K562 (cell line): Measurements from ENCODE around the gene KLHL14. TPM values are rescaled to one million over a fixed set of nuclear protein-coding genes. Genes with fewer than 3 reads are reported as not detected.
A peak's percentile ranks its signal among the peaks of the same experiment; 100 is the strongest.

Experiments
- ATAC-seq: fragments of 200-7000 bp; cut with Tn5 transposase; 3 replicates; pipeline ENCODE4 v1.9.1; 2020; ENCODE audit warnings: moderate library complexity
- BruUV-seq: library from RNA; stranded (reverse); fragments of 400-500 nt; replicated peaks from 2 replicates; lab custom pipeline; 2021; lab: Mats Ljungman, UMichigan
- CTCF ChIA-PET: fragments of 300-600 bp; formaldehyde crosslinking; extraction: SDS; loops from one replicate; lab custom pipeline; 2021; ENCODE audit warnings: low intra/inter-chr PET ratio; lab: Yijun Ruan, JAX
- POLR2A ChIA-PET: fragments of 300-600, 350-650 bp; sonication (Branson Sonifier 250); formaldehyde crosslinking; extraction: SDS; loops from one replicate; lab custom pipeline; 2021; ENCODE audit warnings: antibody characterized with exemption, inconsistent platforms; lab: Yijun Ruan, JAX
- DNase-seq, 4 experiments: peaks; one replicate each; pipeline versions ENCODE4 v3.0.0 to v3.0.0-alpha.2; 2011 to 2018; ENCODE audit warnings: low spot score in 3 of 4, mixed read lengths in 3 of 4; ENCODE audit errors: extremely low read depth in 1 of 4
- FAIRE-seq: peaks from 2 replicates; lab custom pipeline; 2011; peaks lifted over from hg19 to GRCh38; lab: Jason Lieb, UNC
- H2AFZ ChIP-seq: 2 replicates; pipeline ENCODE4 v1.6.0; 2011; ENCODE audit warnings: low read depth, low read length, control low read depth, inconsistent platforms
- H3K27ac ChIP-seq: fragments of 200-600 bp; 3 replicates; pipeline ENCODE4 v1.8.0; 2011; ENCODE audit warnings: low read depth, mild to moderate bottlenecking, control low read depth, inconsistent platforms, low read length, moderate library complexity, mixed read lengths; ENCODE audit errors: extremely low read depth
- H3K27me3 ChIP-seq, 2 experiments: fragments of 300-600 bp in 1 of 2; 2 replicates in 1 of 2; 3 replicates in 1 of 2; pipeline versions ENCODE4 v1.6.0 to v1.8.0; 2011; ENCODE audit warnings: inconsistent platforms in 2 of 2, low read length in 2 of 2, mild to moderate bottlenecking in 1 of 2, mixed read lengths in 1 of 2, moderate library complexity in 1 of 2; ENCODE audit not compliant: control insufficient read depth in 2 of 2, insufficient read depth in 2 of 2
- H3K36me3 ChIP-seq: fragments of 300-600 bp; 3 replicates; pipeline ENCODE4 v1.8.0; 2011; ENCODE audit warnings: mild to moderate bottlenecking, low read length, inconsistent platforms; ENCODE audit not compliant: control insufficient read depth, insufficient read depth
- H3K4me1 ChIP-seq, 2 experiments: fragments of 200-600 bp in 1 of 2; replicated peaks in 1 of 2; 2 replicates in 1 of 2; 3 replicates in 1 of 2; pipeline versions ENCODE4 v1.5.1 to v1.8.0; 2011; ENCODE audit warnings: inconsistent platforms in 2 of 2, low read length in 2 of 2, mild to moderate bottlenecking in 1 of 2, mixed read lengths in 1 of 2, moderate library complexity in 1 of 2; ENCODE audit not compliant: control insufficient read depth in 2 of 2, insufficient read depth in 2 of 2
- H3K4me2 ChIP-seq: 2 replicates; pipeline ENCODE4 v1.6.1; 2011; ENCODE audit warnings: low read length, control low read depth, inconsistent platforms, mixed read lengths; ENCODE audit not compliant: insufficient read depth
- H3K4me3 ChIP-seq: fragments of 200-600 bp; sonication (generic), shearing (Covaris generic); 2 replicates; pipeline ENCODE4 v1.5.1; 2016; ENCODE audit warnings: control low read depth, inconsistent platforms
- H3K79me2 ChIP-seq: fragments of 200-600 bp; 3 replicates; pipeline ENCODE4 v1.8.0; 2011; ENCODE audit warnings: low read length, inconsistent platforms; ENCODE audit not compliant: control insufficient read depth, insufficient read depth
- H3K9ac ChIP-seq, 2 experiments: 2 replicates each; pipeline versions ENCODE4 v1.6.0 to v1.6.1; 2011; ENCODE audit warnings: low read depth in 2 of 2, low read length in 2 of 2, control low read depth in 1 of 2, inconsistent platforms in 1 of 2, mild to moderate bottlenecking in 1 of 2, mixed read lengths in 1 of 2; ENCODE audit not compliant: insufficient read depth in 1 of 2
- H3K9me1 ChIP-seq: one replicate; pipeline ENCODE4 v1.6.0; 2011; ENCODE audit warnings: inconsistent platforms, mild to moderate bottlenecking, low read length, moderate library complexity; ENCODE audit not compliant: control insufficient read depth, insufficient read depth
- H3K9me3 ChIP-seq: replicated peaks from 2 replicates; pipeline ENCODE4 v1.5.1; 2011; ENCODE audit warnings: low read depth, low read length, inconsistent platforms; ENCODE audit not compliant: control insufficient read depth, insufficient read depth
- H4K20me1 ChIP-seq: replicated peaks from 2 replicates; pipeline ENCODE4 v1.6.1; 2011; ENCODE audit warnings: low read length, inconsistent platforms, mixed read lengths; ENCODE audit not compliant: control insufficient read depth, insufficient read depth
- ARID1B ChIP-seq: fragments of 450-650 bp; IDR thresholded peaks from 2 replicates; pipeline ENCODE4 v1.6.1; 2016; ENCODE audit warnings: antibody characterized with exemption, mild to moderate bottlenecking, inconsistent platforms
- FIP1L1 ChIP-seq: fragments of 200-400 bp; formaldehyde crosslinking; IDR thresholded peaks from 2 replicates; pipeline ENCODE4 v1.6.1; 2018; ENCODE audit warnings: mild to moderate bottlenecking, low read depth, low read length; ENCODE audit not compliant: poor library complexity, severe bottlenecking
- MAFG ChIP-seq: fragments of 450-650 bp; conservative IDR thresholded peaks from 2 replicates; pipeline ENCODE4 v1.6.1; 2016; ENCODE audit warnings: missing genetic modification characterization, missing compliant biosample characterization
- NFE2 ChIP-seq: IDR thresholded peaks from 2 replicates; pipeline ENCODE4 v1.6.1; 2014; ENCODE audit warnings: antibody characterized with exemption, low read depth
- POLR3G ChIP-seq: IDR thresholded peaks from 2 replicates; pipeline ENCODE4 v1.6.1; 2011; ENCODE audit not compliant: insufficient read length, insufficient replicate concordance; ENCODE audit errors: extremely low read depth
- ZBTB40 ChIP-seq, 2 experiments: fragments of 450-650 bp in 1 of 2; sonication (generic) in 1 of 2; formaldehyde crosslinking in 1 of 2; IDR thresholded peaks; 2 replicates each; pipeline versions ENCODE4 v1.7.1 to v1.9.0; 2016 to 2022; ENCODE audit warnings: inconsistent platforms in 1 of 2, mild to moderate bottlenecking in 1 of 2, missing genetic modification reagents in 1 of 2
- WGBS: fragments of 100-300 bp; shearing (Covaris generic); methylation state at CpG from one replicate; pipeline ENCODE4 v1.1.6; 2016; ENCODE audit warnings: low coverage, mixed read lengths; ENCODE audit not compliant: insufficient coverage; ENCODE audit errors: missing lambda C conversion rate; 5-methylcytosine and 5-hydroxymethylcytosine counted together
- in situ Hi-C: fragments of 300-500 bp; cut with MboI; formaldehyde crosslinking; loops from 4 replicates; pipeline ENCODE4 v1.15.0; 2018; ENCODE audit warnings: inconsistent platforms, mixed read lengths
- intact Hi-C: fragments of 100-400 bp; cut with micrococcal nuclease; formaldehyde crosslinking; loops from 2 replicates; pipeline ENCODE4 v1.14.2; 2022
- polyA plus RNA-seq, 8 experiments: library from polyadenylated mRNA; depleted of rRNA in 4 of 8; stranded (reverse) in 5 of 8; unstranded in 3 of 8; fragments of >200 nt; fragmentation: Nextera tagmentation in 2 of 8; fragmentation: Illumina TruSeq in 1 of 8; extraction: Ambion mirVana in 2 of 8; extraction: Trizol in 1 of 8; gene quantifications; 2 replicates each; pipeline versions ENCODE4 v1.2.1 to v1.2.3, GENCODE V29; 2011 to 2014; ENCODE audit warnings: inconsistent platforms in 1 of 8, missing spikeins in 1 of 8
- total RNA-seq, 7 experiments: library from RNA; depleted of rRNA in 6 of 7; stranded (reverse); fragments of >200 nt in 6 of 7; fragmentation: Illumina TruSeq in 2 of 7; extraction: Trizol in 2 of 7; gene quantifications; 2 replicates each; pipeline versions ENCODE4 v1.2.1 to v1.2.3, GENCODE V29; 2011 to 2021; ENCODE audit warnings: low replicate concordance in 1 of 7

KLHL14 gene
- total and polyA plus RNA-seq, 9 of the 15 experiments (the other 6 are each of a cell fraction or from before 2014, with no cell fraction given) = not detected

GRCh38 chr18:32629292-32629691 is 143.5 kb downstream of the KLHL14 start:
- DNase-seq = no peak
- Histone ChIP-seq H2AFZ (no peak overlapping the region), H3K9me3 (no peaks in the 10 kb centered on the region), H3K4me3 (no peak overlapping the region), H3K27ac (no peak overlapping the region), H3K4me1 (no peaks in the 10 kb centered on the region), H3K4me2 (no peak overlapping the region), H4K20me1 (no peaks in the 10 kb centered on the region), H3K36me3 (no peaks in the 10 kb centered on the region), H3K27me3 (no peaks in the 10 kb centered on the region), H3K9ac (no peak overlapping the region), H3K79me2 (no peaks in the 10 kb centered on the region), H3K9me1 (no peaks in the 10 kb centered on the region)
- no peak for FAIRE-seq
- BruUV-seq = no TSS peak
- intact Hi-C loops (no loop called here), in situ Hi-C loops (no loop called here)
- POLR2A ChIA-PET = no interaction called here
- ATAC-seq = no peak
- 0% methylated on average over 2 of the region's 2 CpGs for WGBS
- CTCF ChIA-PET = no interaction called here
- 0 out of 2 replicates have a peak, but pooled peaks have one; percentile 9 for TF ChIP-seq NFE2
- peak; percentile 21; the same call in 1 of the 2 replicates for TF ChIP-seq MAFG (tag)
- no peak for TF ChIP-seq POLR3G

- BruUV-seq = no TSS peak
- no peaks in the 10 kb centered on the region for H3K9me3 ChIP-seq
- 2% methylated on average over 3 of the region's 3 CpGs for WGBS
- H3K27ac ChIP-seq = no peak overlapping the region
- DNase-seq (no peak), FAIRE-seq (no peak), ATAC-seq (no peak)
- no peak overlapping the region for H3K4me3 ChIP-seq
- no peaks in the 10 kb centered on the region for H3K36me3 ChIP-seq
- in situ Hi-C loops = no loop called here
- no peaks in the 10 kb centered on the region for H3K27me3 ChIP-seq
- CTCF ChIA-PET = no interaction called here
- no peaks in the 10 kb centered on the region for H3K79me2 ChIP-seq
- H3K4me1 ChIP-seq = no peaks in the 10 kb centered on the region
- intact Hi-C loops = no loop called here
- POLR2A ChIA-PET = no interaction called here
- no peaks in the 10 kb centered on the region for H3K9me1 ChIP-seq
- H3K9ac ChIP-seq = no peak overlapping the region
- no peak overlapping the region for H2AFZ ChIP-seq
- no peaks in the 10 kb centered on the region for H4K20me1 ChIP-seq
- H3K4me2 ChIP-seq = no peak overlapping the region
- TF ChIP-seq FIP1L1 (no peak), ZBTB40 (IDR thresholded peaks at IDR 0.05) (no peak), ZBTB40 (CRISPR knock-in tag; IDR thresholded peaks at IDR 0.05) (no peak), ARID1B (no peak)
These were observed 148.6 kb downstream of the KLHL14 start for GRCh38 chr18:32624182-32624723.
